T-helper 17 cell (primary cell): ENCODE data around the gene REV1. TPM values are rescaled to one million over a fixed set of nuclear protein-coding genes. Genes with fewer than 3 reads are reported as not detected.
"Not testable (repeated sequence)": the region's sequence is repeated elsewhere in the genome, so short reads cannot be mapped to it uniquely, and the experiment has no call there.

ENCODE experiments used
- ATAC-seq: fragments of 150-1000 bp; cut with Tn5 transposase; 2 replicates; pipeline ENCODE4 v1.10.0; 2021; ENCODE audit warnings: mild to moderate bottlenecking, moderate library complexity
- DNase-seq, 3 donors: peaks; one replicate each; pipeline versions ENCODE4 v3.0.0 to v3.0.0-alpha.2; 2020 to 2021
- H3K9me3 ChIP-seq: one replicate; pipeline ENCODE4 v1.7.0; 2013; ENCODE audit warnings: low read length, mild to moderate bottlenecking; ENCODE audit not compliant: control insufficient read depth, poor library complexity, severe bottlenecking
- H3K27ac Mint-ChIP-seq: one replicate; pipeline ENCODE4 v1.8.0; 2022; ENCODE audit warnings: mild to moderate bottlenecking, moderate library complexity, mixed read lengths
- H3K27me3 Mint-ChIP-seq: one replicate; pipeline ENCODE4 v1.8.0; 2022; ENCODE audit warnings: mixed read lengths
- H3K36me3 Mint-ChIP-seq: one replicate; pipeline ENCODE4 v1.8.0; 2022; ENCODE audit warnings: low read depth, mixed read lengths
- H3K4me1 Mint-ChIP-seq: one replicate; pipeline ENCODE4 v1.8.0; 2022; ENCODE audit warnings: mild to moderate bottlenecking, mixed read lengths
- H3K4me3 Mint-ChIP-seq: one replicate; pipeline ENCODE4 v1.8.0; 2022; ENCODE audit warnings: mild to moderate bottlenecking, moderate library complexity, mixed read lengths
- total RNA-seq, 4 donors: library from RNA in 2 of 4; stranded (reverse) in 2 of 4; gene quantifications; one replicate each; pipeline ENCODE4 v1.2.3 and lab custom pipeline; 2022 to 2026

The REV1 gene
- total RNA-seq, 2 donors from 2014 or later, result 41.7 to 47.3 TPM

DNA sequence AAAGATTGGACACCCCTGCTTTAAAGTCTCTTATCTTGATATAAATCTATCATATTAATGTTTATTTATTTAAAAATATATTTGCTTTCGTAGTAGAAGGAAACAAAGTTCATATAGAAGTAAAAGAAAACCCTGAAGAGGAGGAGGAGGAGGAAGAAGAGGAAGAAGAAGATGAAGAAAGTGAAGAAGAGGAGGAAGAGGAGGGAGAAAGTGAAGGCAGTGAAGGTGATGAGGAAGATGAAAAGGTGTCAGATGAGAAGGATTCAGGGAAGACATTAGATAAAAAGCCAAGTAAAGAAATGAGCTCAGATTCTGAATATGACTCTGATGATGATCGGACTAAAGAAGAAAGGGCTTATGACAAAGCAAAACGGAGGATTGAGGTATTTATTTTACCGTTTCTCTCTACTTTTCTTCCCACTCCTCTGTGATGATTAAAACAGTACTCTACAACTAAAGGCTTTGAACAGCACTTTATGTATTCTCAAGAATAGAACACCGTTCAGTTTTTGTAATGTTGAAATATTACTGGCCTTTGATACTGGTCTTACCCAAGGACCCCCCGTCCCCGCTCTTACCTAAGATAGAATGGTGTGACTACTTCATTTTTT, 113.5 kb downstream of the REV1 start:
- Mint-ChIP-seq H3K4me1 (peaks cover 3% of the 10 kb centered on the region), H3K4me3 (no peak overlapping the region), H3K27me3 (no peaks in the 10 kb centered on the region), H3K36me3 (peaks cover 18% of the 10 kb centered on the region), H3K27ac (peak overlapping the region; percentile 19)
- ATAC-seq (no peak), DNase-seq (no peak)
- H3K9me3 ChIP-seq, result no peaks in the 10 kb centered on the region

GRCh38 chr2:99374747-99375146, 115.1 kb downstream of the REV1 start:
- no peak for DNase-seq
- ATAC-seq, result no peak
- peaks cover 17% of the 10 kb centered on the region for H3K36me3 Mint-ChIP-seq
- H3K4me1 Mint-ChIP-seq, result peaks cover 3% of the 10 kb centered on the region
- H3K27ac Mint-ChIP-seq, result no peak overlapping the region
- no peak overlapping the region for H3K4me3 Mint-ChIP-seq
- H3K27me3 Mint-ChIP-seq, result no peaks in the 10 kb centered on the region
- H3K9me3 ChIP-seq, result no peaks in the 10 kb centered on the region

GRCh38 chr2:99373144-99373543, 116.7 kb downstream of the REV1 start:
- no peaks in the 10 kb centered on the region for H3K9me3 ChIP-seq
- Mint-ChIP-seq H3K27me3 (no peaks in the 10 kb centered on the region), H3K36me3 (peaks cover 14% of the 10 kb centered on the region), H3K27ac (no peak overlapping the region), H3K4me1 (no peaks in the 10 kb centered on the region), H3K4me3 (no peak overlapping the region)
- ATAC-seq, result no peak
- DNase-seq, result no peak

DNA sequence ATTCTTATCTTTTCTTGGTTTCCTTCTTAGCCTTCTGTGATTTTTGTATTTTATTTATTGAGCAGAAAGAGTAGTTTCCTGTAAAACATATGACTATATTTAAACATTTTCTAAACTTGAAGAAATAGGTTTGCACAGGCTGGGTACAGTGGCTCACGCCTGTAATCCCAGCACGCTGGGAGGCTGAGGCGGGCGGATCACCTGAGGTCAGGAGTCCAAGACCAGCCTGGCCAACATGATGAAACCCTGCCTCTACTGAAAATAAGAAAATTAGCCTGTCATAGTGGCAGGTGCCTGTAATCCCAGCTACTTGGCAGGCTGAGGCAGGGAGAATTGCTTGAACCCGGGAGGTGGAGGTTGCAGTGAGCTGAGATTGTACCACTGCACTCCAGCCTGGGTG, 121.0 kb downstream of the REV1 start:
- ATAC-seq, DNase-seq, H3K4me1 Mint-ChIP-seq, H3K27me3 Mint-ChIP-seq, H3K4me3 Mint-ChIP-seq, H3K9me3 ChIP-seq: not testable (repeated sequence)
- H3K27ac Mint-ChIP-seq, result peak overlapping the region; percentile 73
- H3K36me3 Mint-ChIP-seq, result peaks cover 12% of the 10 kb centered on the region

DNA sequence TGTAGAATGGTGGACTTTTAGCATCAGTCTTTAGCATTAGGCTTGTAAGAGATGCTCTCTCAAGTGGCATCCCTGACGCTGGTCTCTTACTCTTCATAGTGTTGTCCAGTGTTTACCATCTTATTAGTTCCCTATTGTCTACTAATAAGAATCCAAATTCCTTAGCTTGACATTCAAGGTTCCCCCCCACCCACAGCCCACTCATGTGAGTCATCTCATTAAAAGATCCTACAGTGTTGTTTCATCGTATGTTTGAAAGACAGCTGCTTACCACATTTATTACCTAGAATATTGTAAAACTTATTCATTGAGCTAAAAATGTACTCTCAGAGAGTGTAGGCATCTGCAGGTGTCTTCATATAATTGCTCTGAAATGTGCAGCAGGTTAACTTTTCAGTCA, 124.2 kb downstream of the REV1 start:
- no peak overlapping the region for H3K4me3 Mint-ChIP-seq
- peaks cover 5% of the 10 kb centered on the region for H3K4me1 Mint-ChIP-seq
- H3K36me3 Mint-ChIP-seq, result peaks cover 18% of the 10 kb centered on the region
- no peaks in the 10 kb centered on the region for H3K9me3 ChIP-seq
- H3K27ac Mint-ChIP-seq, result no peak overlapping the region
- DNase-seq (no peak), ATAC-seq (no peak)
- no peaks in the 10 kb centered on the region for H3K27me3 Mint-ChIP-seq

GRCh38 chr2:99356853-99357252, 133.0 kb downstream of the REV1 start:
- Mint-ChIP-seq H3K4me1 (peaks cover 29% of the 10 kb centered on the region), H3K27me3 (no peaks in the 10 kb centered on the region), H3K36me3 (peaks cover 7% of the 10 kb centered on the region), H3K27ac (no peak overlapping the region), H3K4me3 (no peak overlapping the region)
- ATAC-seq (no peak), DNase-seq (no peak)
- H3K9me3 ChIP-seq, result no peaks in the 10 kb centered on the region

GRCh38 chr2:99354825-99355224, 135.0 kb downstream of the REV1 start:
- DNase-seq, H3K36me3 Mint-ChIP-seq, H3K9me3 ChIP-seq, H3K27me3 Mint-ChIP-seq, H3K27ac Mint-ChIP-seq, H3K4me3 Mint-ChIP-seq, ATAC-seq: not testable (repeated sequence)
- peaks cover 37% of the 10 kb centered on the region for H3K4me1 Mint-ChIP-seq

- no peaks in the 10 kb centered on the region for H3K27me3 Mint-ChIP-seq
- H3K9me3 ChIP-seq, result no peaks in the 10 kb centered on the region
- DNase-seq (no peak), ATAC-seq (no peak)
- H3K4me1 Mint-ChIP-seq, result peaks cover 41% of the 10 kb centered on the region
- no peak overlapping the region for H3K4me3 Mint-ChIP-seq
- peaks cover 2% of the 10 kb centered on the region for H3K36me3 Mint-ChIP-seq
- H3K27ac Mint-ChIP-seq, result no peak overlapping the region
These were observed 135.7 kb downstream of the REV1 start for GRCh38 chr2:99354070-99354469.

Other genes with a start within 250 kb of the REV1 start
- not detected for gene LYG2, start 234.4 kb downstream of the REV1 start, total RNA-seq
- 1 to 10 TPM; 1.1 to 1.8 TPM for gene LYG1, start 188.8 kb downstream of the REV1 start, total RNA-seq
- gene TXNDC9, start 153.7 kb downstream of the REV1 start, total RNA-seq, result 10 to 100 TPM in 1 of 2 donors, 1 to 10 TPM in 1; 9.0 to 10.1 TPM
- gene EIF5B, start 152.6 kb downstream of the REV1 start, total RNA-seq, result 10 to 100 TPM; 35.9 to 36.2 TPM